PC-9 (cell line): ENCODE data around the gene CCDC167. TPM values are rescaled to one million over a fixed set of nuclear protein-coding genes. Genes with fewer than 3 reads are reported as not detected.

Experiments used
- BruUV-seq: library from RNA; stranded (reverse); fragments of 400-500 nt; replicated peaks from 2 replicates; lab custom pipeline; 2021; lab: Mats Ljungman, UMichigan
- CTCF ChIA-PET: fragments of 300-600 bp; sonication (Branson Sonifier 250); formaldehyde crosslinking; loops from one replicate; lab custom pipeline; 2022; ENCODE audit warnings: antibody characterized with exemption; lab: Charles Lee
- POLR2A ChIA-PET: fragments of 300-600 bp; sonication (Branson Sonifier 250); formaldehyde crosslinking; loops from one replicate; lab custom pipeline; 2022; ENCODE audit warnings: antibody characterized with exemption; ENCODE audit not compliant: unreplicated experiment; lab: Charles Lee
- DNase-seq, 2 experiments: peaks; one replicate each; pipeline versions ENCODE4 v3.0.0 to v3.0.0-alpha.2; 2015 to 2022; ENCODE audit warnings: mixed read lengths in 1 of 2
- H2AFZ ChIP-seq: fragments of 200-600 bp; sonication (generic); 2 replicates; pipeline ENCODE4 v1.8.1; 2017; ENCODE audit warnings: antibody characterized with exemption
- H3F3A ChIP-seq: fragments of 200-600 bp; sonication (generic); 2 replicates; pipeline ENCODE4 v1.8.1; 2017; ENCODE audit warnings: antibody characterized with exemption, mild to moderate bottlenecking, low read depth; ENCODE audit not compliant: insufficient read depth
- H3K27ac ChIP-seq: fragments of 200-600 bp; sonication (generic); 2 replicates; pipeline ENCODE4 v1.6.1; 2016; ENCODE audit warnings: mixed run types
- H3K27me3 ChIP-seq: fragments of 200-600 bp; sonication (generic); 2 replicates; pipeline ENCODE4 v1.6.1; 2016; ENCODE audit warnings: low read depth, mixed run types; ENCODE audit not compliant: insufficient read depth
- H3K36me3 ChIP-seq: fragments of 200-600 bp; sonication (generic); 2 replicates; pipeline ENCODE4 v1.6.1; 2016; ENCODE audit warnings: low read depth, mixed run types
- H3K4me1 ChIP-seq: fragments of 200-600 bp; sonication (generic); replicated peaks from 2 replicates; pipeline ENCODE4 v1.6.1; 2016; ENCODE audit warnings: mixed run types; ENCODE audit not compliant: insufficient read depth
- H3K4me2 ChIP-seq: fragments of 200-600 bp; sonication (generic); 2 replicates; pipeline ENCODE4 v1.6.1; 2017; ENCODE audit warnings: mixed run types
- H3K4me3 ChIP-seq: fragments of 200-600 bp; sonication (generic); 2 replicates; pipeline ENCODE4 v1.6.1; 2016; ENCODE audit warnings: mixed run types
- H3K79me2 ChIP-seq: fragments of 200-600 bp; sonication (generic); 2 replicates; pipeline ENCODE4 v1.6.1; 2017; ENCODE audit warnings: low read depth, mixed run types
- H3K9me2 ChIP-seq: fragments of 200-600 bp; sonication (generic); 2 replicates; pipeline ENCODE4 v1.8.1; 2017; ENCODE audit warnings: mild to moderate bottlenecking; ENCODE audit not compliant: insufficient read depth
- H3K9me3 ChIP-seq: fragments of 200-600 bp; sonication (generic); 2 replicates; pipeline ENCODE4 v1.8.1; 2016; ENCODE audit warnings: low read depth; ENCODE audit not compliant: insufficient read depth
- H4K20me1 ChIP-seq: fragments of 200-600 bp; sonication (generic); 2 replicates; pipeline ENCODE4 v1.8.1; 2017; ENCODE audit not compliant: insufficient read depth
- EZH2 ChIP-seq: fragments of 200-600 bp; sonication (generic); IDR thresholded peaks from 2 replicates; pipeline ENCODE4 v1.8.0; 2017; ENCODE audit warnings: antibody characterized with exemption, low read depth
- intact Hi-C: fragments of 100-400 bp; cut with micrococcal nuclease; formaldehyde crosslinking; loops from one replicate; pipeline ENCODE4 v1.10.0; 2022; ENCODE audit not compliant: unreplicated experiment
- total RNA-seq: library from RNA; stranded (reverse); gene quantifications from 2 replicates; pipeline ENCODE4 v1.2.3, GENCODE V29; 2021
- TF ChIP-seq, protein P1 (sequence below): fragments of 200-600 bp; sonication (generic); conservative IDR thresholded peaks from 2 replicates; pipeline ENCODE4 v1.6.1; 2017; ENCODE audit warnings: mixed run types, antibody characterized with exemption, mild to moderate bottlenecking, moderate library complexity

CCDC167 gene
- total RNA-seq, 1 experiment from 2014 or later, result 29.4 TPM

DNA sequence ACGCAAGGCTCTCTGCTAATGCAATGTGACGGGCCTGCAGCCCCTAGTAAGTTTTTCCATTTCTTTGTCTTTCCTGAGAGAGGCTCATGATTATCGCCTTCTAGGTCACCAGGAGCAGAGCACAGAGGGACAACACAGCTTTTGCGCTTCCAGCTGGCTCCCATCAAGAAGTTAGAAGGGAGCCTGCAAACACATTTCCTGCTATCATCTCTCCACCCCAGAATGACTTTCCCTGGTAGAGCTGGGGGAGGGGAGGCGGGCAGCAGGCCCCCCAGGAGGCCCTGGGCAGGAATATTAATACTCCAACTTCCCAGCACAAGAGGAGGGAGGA lies 35.7 kb upstream of the CCDC167 start:
- Histone ChIP-seq H3K27me3 (0 out of 2 replicates have a peak, but pooled peaks cover 4% of the 10 kb centered on the region), H2AFZ (no peak overlapping the region), H3K79me2 (no peaks in the 10 kb centered on the region), H3K36me3 (no peaks in the 10 kb centered on the region), H3K27ac (no peak overlapping the region), H3K4me2 (no peak overlapping the region), H4K20me1 (no peaks in the 10 kb centered on the region), H3F3A (no peaks in the 10 kb centered on the region), H3K9me3 (no peaks in the 10 kb centered on the region), H3K4me3 (no peak overlapping the region), H3K4me1 (no peaks in the 10 kb centered on the region), H3K9me2 (no peaks in the 10 kb centered on the region)
- BruUV-seq, result no TSS peak
- intact Hi-C loops, result loop anchor here (5.0 to 10.0 kb wide), 3 partner anchors 51 to 957 kb away; no protein-coding TSS in a partner anchor
- DNase-seq, result no peak
- POLR2A ChIA-PET, result no interaction called here
- no peak for TF ChIP-seq EZH2
- TF ChIP-seq, protein P1, sequence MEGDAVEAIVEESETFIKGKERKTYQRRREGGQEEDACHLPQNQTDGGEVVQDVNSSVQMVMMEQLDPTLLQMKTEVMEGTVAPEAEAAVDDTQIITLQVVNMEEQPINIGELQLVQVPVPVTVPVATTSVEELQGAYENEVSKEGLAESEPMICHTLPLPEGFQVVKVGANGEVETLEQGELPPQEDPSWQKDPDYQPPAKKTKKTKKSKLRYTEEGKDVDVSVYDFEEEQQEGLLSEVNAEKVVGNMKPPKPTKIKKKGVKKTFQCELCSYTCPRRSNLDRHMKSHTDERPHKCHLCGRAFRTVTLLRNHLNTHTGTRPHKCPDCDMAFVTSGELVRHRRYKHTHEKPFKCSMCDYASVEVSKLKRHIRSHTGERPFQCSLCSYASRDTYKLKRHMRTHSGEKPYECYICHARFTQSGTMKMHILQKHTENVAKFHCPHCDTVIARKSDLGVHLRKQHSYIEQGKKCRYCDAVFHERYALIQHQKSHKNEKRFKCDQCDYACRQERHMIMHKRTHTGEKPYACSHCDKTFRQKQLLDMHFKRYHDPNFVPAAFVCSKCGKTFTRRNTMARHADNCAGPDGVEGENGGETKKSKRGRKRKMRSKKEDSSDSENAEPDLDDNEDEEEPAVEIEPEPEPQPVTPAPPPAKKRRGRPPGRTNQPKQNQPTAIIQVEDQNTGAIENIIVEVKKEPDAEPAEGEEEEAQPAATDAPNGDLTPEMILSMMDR, result no peak
- CTCF ChIA-PET, result no interaction called here

DNA sequence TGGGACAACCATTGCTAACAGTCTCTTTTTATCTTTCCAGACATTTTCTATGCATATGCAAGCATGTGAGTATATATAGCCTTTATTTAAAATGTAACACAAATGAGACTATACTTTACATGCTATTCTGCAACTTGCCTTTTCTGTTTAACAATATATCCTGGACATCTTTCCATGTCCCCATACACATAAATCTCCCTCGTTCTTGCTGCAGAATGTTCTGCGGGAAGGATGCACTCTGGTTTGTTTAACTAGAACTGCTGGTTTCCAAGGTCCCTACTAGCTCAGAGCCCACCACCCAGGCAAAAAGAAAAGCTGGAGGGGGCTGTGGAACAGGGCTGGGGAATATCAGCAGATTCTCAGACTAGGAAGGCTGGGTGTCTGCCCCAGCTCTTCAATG lies 35.2 kb upstream of the CCDC167 start:
- no peaks in the 10 kb centered on the region for H3K79me2 ChIP-seq
- H3K9me2 ChIP-seq, result no peaks in the 10 kb centered on the region
- H3K9me3 ChIP-seq, result no peaks in the 10 kb centered on the region
- H4K20me1 ChIP-seq, result no peaks in the 10 kb centered on the region
- no peaks in the 10 kb centered on the region for H3K36me3 ChIP-seq
- H3K4me2 ChIP-seq, result no peak overlapping the region
- intact Hi-C loops, result loop anchor here (5.0 to 10.0 kb wide), 3 partner anchors 50 to 957 kb away; no protein-coding TSS in a partner anchor
- H3K27me3 ChIP-seq, result 0 out of 2 replicates have a peak, but pooled peaks cover 4% of the 10 kb centered on the region
- H3K4me3 ChIP-seq, result no peak overlapping the region
- no peak for DNase-seq
- no peak overlapping the region for H2AFZ ChIP-seq
- no TSS peak for BruUV-seq
- H3K27ac ChIP-seq, result no peak overlapping the region
- H3K4me1 ChIP-seq, result no peaks in the 10 kb centered on the region
- ChIA-PET POLR2A (no interaction called here), CTCF (no interaction called here)
- no peak for TF ChIP-seq EZH2
- TF ChIP-seq, protein P1, result no peak
- no peaks in the 10 kb centered on the region for H3F3A ChIP-seq

DNA sequence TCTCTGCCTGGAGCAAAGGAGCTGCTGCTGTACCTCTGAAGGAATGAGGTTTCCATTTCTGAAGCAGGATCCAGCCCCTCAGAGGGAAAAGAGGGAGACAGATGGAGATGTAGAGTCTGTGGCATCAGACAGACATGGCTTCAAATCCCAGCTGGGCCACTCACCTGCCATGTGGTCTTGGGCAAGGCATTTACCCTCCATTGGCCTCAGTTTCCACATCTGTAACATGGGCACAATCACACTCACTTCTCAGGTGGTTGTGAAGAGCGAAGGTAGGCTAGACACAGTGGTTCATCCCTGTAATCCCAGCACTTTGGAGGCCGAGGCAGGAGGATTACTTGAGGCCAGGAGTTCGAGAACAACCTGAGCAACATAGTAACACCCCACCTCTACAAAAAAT lies 32.4 kb upstream of the CCDC167 start:
- ChIA-PET CTCF (no interaction called here), POLR2A (no interaction called here)
- no peak overlapping the region for H2AFZ ChIP-seq
- BruUV-seq, result no TSS peak
- H3K27ac ChIP-seq, result no peak overlapping the region
- H3K9me2 ChIP-seq, result no peaks in the 10 kb centered on the region
- H3K27me3 ChIP-seq, result 0 out of 2 replicates have a peak, but pooled peaks cover 9% of the 10 kb centered on the region
- intact Hi-C loops, result loop anchor here (10.0 kb wide), 1 partner anchor 47 kb away; no protein-coding TSS in a partner anchor
- H3K4me1 ChIP-seq, result no peaks in the 10 kb centered on the region
- H4K20me1 ChIP-seq, result no peaks in the 10 kb centered on the region
- H3K9me3 ChIP-seq, result no peaks in the 10 kb centered on the region
- no peaks in the 10 kb centered on the region for H3F3A ChIP-seq
- no peak overlapping the region for H3K4me2 ChIP-seq
- H3K36me3 ChIP-seq, result no peaks in the 10 kb centered on the region
- no peak for DNase-seq
- H3K4me3 ChIP-seq, result no peak overlapping the region
- no peaks in the 10 kb centered on the region for H3K79me2 ChIP-seq
- TF ChIP-seq, protein P1, result no peak
- no peak for TF ChIP-seq EZH2
